ENCODE data around the gene HOXC9.

Gene HOXC9

DNA sequence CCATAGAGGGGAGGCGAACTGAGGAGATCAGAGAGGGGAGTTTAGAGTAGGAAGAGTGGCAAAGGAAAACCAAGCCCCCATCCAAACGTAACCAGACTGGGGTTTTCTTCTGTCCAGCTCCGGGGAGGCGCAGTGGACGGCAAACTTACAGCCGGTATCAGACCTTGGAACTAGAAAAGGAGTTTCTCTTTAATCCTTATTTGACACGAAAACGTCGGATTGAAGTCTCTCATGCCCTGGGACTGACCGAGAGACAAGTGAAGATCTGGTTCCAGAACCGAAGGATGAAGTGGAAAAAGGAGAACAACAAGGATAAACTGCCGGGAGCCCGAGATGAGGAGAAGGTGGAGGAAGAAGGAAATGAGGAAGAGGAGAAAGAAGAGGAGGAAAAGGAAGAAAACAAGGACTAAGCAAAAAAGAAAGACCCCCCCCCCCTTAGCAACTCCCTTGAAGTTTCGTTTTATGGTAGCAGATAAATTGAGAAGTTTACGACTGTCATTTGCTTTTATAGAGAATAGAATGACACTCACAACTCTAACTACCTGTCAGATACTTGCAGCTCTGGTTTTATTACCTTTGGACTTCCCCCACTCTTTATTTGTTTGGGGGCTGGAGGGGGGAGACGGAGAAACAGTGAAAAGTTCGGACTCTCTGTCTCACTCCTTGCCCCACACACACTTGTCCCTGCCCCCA lies 11.2 kb downstream of the HOXC9 start:
- in situ Hi-C loops (cut with HindIII; ENCODE audit: low sequenced_read_pairs): loop anchor here (25.0 kb wide), 1 partner anchor 201 kb away; no protein-coding TSS in a partner anchor

- in situ Hi-C loops (cut with HindIII; ENCODE audit: low sequenced_read_pairs): loop anchor here (25.0 kb wide), 1 partner anchor 200 kb away; no protein-coding TSS in a partner anchor
Observed at GRCh38 chr12:54011665-54012532, 11.9 kb downstream of the HOXC9 start.

DNA sequence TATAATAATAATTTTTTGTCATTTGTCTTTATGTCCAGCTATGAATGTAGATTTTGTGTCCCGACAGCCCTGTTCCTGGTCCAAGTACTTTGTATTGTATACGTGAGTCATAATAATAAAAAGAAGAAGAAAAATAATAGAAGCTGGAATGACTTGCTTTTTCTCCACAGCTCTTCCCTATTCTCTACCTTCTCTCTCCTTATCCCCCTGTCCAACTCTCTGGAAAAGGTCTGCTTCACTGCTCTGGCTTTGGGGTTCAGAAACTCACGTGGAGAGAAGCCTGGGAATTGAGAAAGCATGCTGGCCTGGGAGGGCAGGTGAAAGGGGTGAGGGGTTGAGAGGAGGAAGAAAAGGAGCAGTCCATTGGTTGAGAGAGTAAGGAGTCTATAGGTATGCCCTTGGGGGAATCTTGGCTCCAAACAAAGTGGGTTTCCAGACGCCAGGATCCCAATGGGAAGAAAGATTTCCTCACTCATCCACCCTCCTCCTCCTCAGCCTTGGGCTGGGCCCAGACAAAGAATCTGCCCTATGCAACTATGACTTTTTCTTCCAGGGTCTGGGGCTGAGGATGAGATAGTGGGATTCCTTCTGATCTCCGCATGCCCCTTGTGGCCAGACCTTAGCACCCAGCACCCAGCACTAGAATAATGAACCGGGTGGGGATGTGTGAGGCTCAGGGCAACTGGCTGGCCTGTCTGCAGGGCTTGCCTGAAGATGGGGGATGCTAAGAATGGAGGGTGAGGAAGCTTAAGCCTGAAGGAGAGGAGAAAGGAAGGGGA lies 12.9 kb downstream of the HOXC9 start:
- in situ Hi-C loops (cut with HindIII; ENCODE audit: low sequenced_read_pairs): loop anchor here (25.0 kb wide), 1 partner anchor 199 kb away; no protein-coding TSS in a partner anchor

- in situ Hi-C loops (cut with HindIII; ENCODE audit: low sequenced_read_pairs): loop anchor here (25.0 kb wide), 1 partner anchor 198 kb away; no protein-coding TSS in a partner anchor
Observed at GRCh38 chr12:54014377-54015017, 14.5 kb downstream of the HOXC9 start.

GRCh38 chr12:54015018-54015931 lies 15.3 kb downstream of the HOXC9 start:
- in situ Hi-C loops (cut with HindIII; ENCODE audit: low sequenced_read_pairs): loop anchor here (25.0 kb wide), 1 partner anchor 197 kb away; no protein-coding TSS in a partner anchor

DNA sequence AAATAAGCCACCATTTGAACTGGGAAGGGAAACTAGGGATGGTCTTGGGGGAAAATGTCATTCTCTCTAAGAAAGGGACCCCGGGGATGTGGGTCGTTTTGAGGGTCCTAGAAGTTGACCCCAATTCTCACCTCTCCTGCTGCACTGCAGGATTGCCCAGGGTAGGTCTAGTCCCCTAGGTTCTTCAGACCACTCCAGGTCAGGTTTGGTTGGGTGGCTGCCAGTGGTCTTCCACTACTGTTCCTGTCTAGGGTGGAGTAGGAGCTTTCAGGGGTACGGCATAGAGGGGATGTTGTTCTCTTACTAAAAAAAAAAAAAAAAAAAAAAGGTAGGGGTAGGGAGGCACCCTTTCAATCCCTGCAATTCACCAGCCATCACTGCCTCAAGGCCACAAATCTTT lies 16.1 kb downstream of the HOXC9 start:
- in situ Hi-C loops (cut with HindIII; ENCODE audit: low sequenced_read_pairs): loop anchor here (25.0 kb wide), 1 partner anchor 196 kb away; no protein-coding TSS in a partner anchor

- in situ Hi-C loops (cut with HindIII; ENCODE audit: low sequenced_read_pairs): loop anchor here (25.0 kb wide), 1 partner anchor 196 kb away; no protein-coding TSS in a partner anchor
Observed at GRCh38 chr12:54016478-54016964, 16.6 kb downstream of the HOXC9 start.

DNA sequence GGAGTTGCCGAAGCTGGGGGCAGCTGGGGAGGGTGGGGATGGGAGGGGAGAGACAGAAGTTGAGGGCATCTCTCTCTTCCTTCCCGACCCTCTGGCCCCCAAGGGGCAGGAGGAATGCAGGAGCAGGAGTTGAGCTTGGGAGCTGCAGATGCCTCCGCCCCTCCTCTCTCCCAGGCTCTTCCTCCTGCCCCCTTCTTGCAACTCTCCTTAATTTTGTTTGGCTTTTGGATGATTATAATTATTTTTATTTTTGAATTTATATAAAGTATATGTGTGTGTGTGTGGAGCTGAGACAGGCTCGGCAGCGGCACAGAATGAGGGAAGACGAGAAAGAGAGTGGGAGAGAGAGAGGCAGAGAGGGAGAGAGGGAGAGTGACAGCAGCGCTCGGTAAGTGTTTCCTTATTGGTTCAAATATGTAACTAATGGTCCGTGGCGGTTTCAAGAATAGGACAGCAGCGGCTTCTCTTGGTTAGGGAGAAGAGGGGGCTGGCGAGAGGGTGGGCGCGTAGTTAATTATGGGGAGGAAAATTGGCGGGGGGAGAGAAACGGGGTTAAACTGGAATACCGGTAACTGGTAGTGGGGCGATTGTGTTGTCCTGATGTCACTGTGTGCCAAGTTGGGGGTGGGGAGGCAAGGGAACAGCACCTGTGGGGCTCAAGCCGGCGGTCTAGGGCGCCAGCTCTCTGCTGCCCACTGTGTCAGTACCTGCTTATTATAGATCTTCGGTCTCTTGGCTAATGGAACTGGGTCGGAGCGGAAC lies 17.2 kb downstream of the HOXC9 start:
- in situ Hi-C loops (cut with HindIII; ENCODE audit: low sequenced_read_pairs): loop anchor here (25.0 kb wide), 1 partner anchor 195 kb away; no protein-coding TSS in a partner anchor

GRCh38 chr12:54017878-54018467 lies 18.0 kb downstream of the HOXC9 start:
- in situ Hi-C loops (cut with HindIII; ENCODE audit: low sequenced_read_pairs): loop anchor here (25.0 kb wide), 1 partner anchor 194 kb away; no protein-coding TSS in a partner anchor

- in situ Hi-C loops (cut with HindIII; ENCODE audit: low sequenced_read_pairs): loop anchor here (25.0 kb wide), 1 partner anchor 194 kb away; no protein-coding TSS in a partner anchor
Observed at GRCh38 chr12:54018468-54018984, 18.6 kb downstream of the HOXC9 start.

- in situ Hi-C loops (cut with HindIII; ENCODE audit: low sequenced_read_pairs): loop anchor here (25.0 kb wide), 1 partner anchor 193 kb away; no protein-coding TSS in a partner anchor
Observed at GRCh38 chr12:54019091-54019811, 19.3 kb downstream of the HOXC9 start.

DNA sequence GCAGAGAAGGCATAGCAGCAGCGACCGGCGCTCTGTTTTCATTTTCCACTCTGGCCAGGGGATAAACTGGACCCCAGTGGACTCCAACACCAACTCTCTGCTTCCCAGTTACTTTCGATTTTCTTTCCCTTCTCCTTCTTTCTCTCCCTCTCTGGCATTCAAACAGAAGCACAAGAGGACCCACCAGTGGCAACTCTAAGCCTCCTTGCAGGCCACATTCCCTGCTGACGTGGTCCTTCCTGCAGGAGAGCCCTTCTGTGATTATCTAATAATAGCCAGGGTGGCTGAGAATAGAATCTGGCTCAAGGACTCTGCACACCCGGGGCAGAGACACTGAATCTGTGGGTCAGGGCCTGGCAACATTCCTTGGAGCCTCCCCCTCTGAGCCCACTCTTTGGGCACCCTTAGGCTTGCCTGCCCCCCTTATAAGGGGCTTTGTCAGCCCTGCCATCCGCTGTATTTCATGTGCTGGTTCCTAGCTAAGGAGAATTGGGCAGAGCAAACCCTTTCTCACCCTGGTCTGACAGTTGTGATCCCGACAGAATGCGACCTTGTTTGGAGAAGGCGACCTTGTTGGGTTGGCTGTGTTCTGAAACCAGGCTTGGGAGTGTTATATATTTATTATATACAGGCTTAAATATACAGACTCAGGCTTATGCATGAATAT lies 20.1 kb downstream of the HOXC9 start:
- in situ Hi-C loops (cut with HindIII; ENCODE audit: low sequenced_read_pairs): loop anchor here (25.0 kb wide), 1 partner anchor 192 kb away; no protein-coding TSS in a partner anchor

DNA sequence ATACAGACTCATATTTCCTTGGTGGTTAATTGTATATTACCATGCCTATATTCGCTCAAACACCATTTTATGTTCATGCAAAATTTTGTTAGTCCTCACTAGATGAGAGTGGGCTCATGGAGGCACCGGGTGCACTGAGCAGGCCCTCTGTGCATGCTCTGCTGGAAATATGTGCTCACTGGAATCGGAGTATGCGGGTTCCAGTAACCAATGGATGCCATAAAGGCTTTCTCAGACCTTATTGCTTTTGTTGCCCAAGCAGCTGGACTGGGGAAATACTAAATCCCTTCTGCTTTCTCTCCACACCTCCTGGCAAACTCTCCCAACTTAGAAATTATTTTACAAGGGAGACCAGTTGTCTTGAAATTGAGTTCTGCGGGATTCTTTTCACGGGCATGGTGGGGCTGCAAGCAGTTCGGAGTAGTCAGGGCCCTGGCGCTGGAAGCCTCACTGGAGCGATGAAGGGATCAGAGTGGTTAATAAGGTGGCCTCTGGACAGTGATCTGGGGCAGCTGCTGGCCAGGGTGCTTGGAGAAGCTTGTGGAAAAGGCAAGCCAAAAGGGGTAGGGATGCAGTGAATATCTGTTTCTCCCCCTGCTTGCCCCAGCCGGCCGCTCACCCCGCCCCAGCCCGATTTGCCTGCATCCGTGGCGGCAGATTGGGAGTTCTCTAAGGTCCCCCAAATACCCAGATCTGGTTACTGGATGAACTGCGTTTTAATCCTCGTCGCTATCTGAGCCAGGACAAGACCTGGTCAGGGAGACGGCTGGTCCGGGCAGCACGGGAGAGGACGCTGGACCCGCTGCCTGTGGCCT lies 20.8 kb downstream of the HOXC9 start:
- in situ Hi-C loops (cut with HindIII; ENCODE audit: low sequenced_read_pairs): loop anchor here (25.0 kb wide), 1 partner anchor 192 kb away; no protein-coding TSS in a partner anchor

GRCh38 chr12:54021432-54022013 lies 21.6 kb downstream of the HOXC9 start:
- in situ Hi-C loops (cut with HindIII; ENCODE audit: low sequenced_read_pairs): loop anchor here (25.0 kb wide), 1 partner anchor 191 kb away; no protein-coding TSS in a partner anchor

Data from DLD1 (cell line).